Activated CD4-positive, alpha-beta memory T cell treated with anti-CD3 and anti-CD28 coated beads, Interleukin-2, amount 10 ng/mL, durations not matched to agents 7 days and 5 days (primary cell): ENCODE data around the gene PRELP. TPM values are rescaled to one million over a fixed set of nuclear protein-coding genes. Genes with fewer than 3 reads are reported as not detected.

Experiments used
- CTCF ChIA-PET: fragments of 350-600 bp; sonication (Branson Sonifier 250); formaldehyde crosslinking; loops from one replicate; lab custom pipeline; 2021; ENCODE audit warnings: antibody characterized with exemption, inconsistent platforms; lab: Charles Lee
- POLR2A ChIA-PET: fragments of 350-600 bp; sonication (Branson Sonifier 250); formaldehyde crosslinking; loops from one replicate; lab custom pipeline; 2021; ENCODE audit warnings: antibody characterized with exemption; lab: Charles Lee
- DNase-seq: peaks from one replicate; pipeline ENCODE4 v3.0.0-alpha.2; 2020
- H3K27ac Mint-ChIP-seq: one replicate; pipeline ENCODE4 v1.8.0; 2021; ENCODE audit warnings: mild to moderate bottlenecking, mixed read lengths
- H3K27me3 Mint-ChIP-seq: one replicate; pipeline ENCODE4 v1.8.0; 2021; ENCODE audit warnings: mixed read lengths
- H3K36me3 Mint-ChIP-seq: one replicate; pipeline ENCODE4 v1.8.0; 2021; ENCODE audit warnings: low read depth, mixed read lengths
- H3K4me1 Mint-ChIP-seq: one replicate; pipeline ENCODE4 v1.8.0; 2021; ENCODE audit warnings: mixed read lengths
- H3K4me3 Mint-ChIP-seq: one replicate; pipeline ENCODE4 v1.8.0; 2021; ENCODE audit warnings: mild to moderate bottlenecking, mixed read lengths
- H3K9me3 Mint-ChIP-seq: one replicate; pipeline ENCODE4 v1.8.0; 2021; ENCODE audit warnings: mixed read lengths
- total RNA-seq, 2 experiments: library from RNA; stranded (reverse); gene quantifications; one replicate each; pipeline ENCODE4 v1.2.3, GENCODE V29; 2021

The PRELP gene
- not detected for total RNA-seq

GRCh38 chr1:203475012-203475981, at the start of gene PRELP:
Gene PRELP, plus strand, starts transcription at chr1:203475806. Its CDS starts 7,379 bp downstream, at chr1:203483185.
- ChIA-PET POLR2A (no interaction called here), CTCF (interaction anchor here (0.5 to 4.7 kb wide), 2 partner anchors 13 to 422 kb away, joined by 4 to 24 read pairs; no protein-coding TSS in a partner anchor)
- no peaks in the 10 kb centered on the region for H3K9me3 Mint-ChIP-seq
- H3K27me3 Mint-ChIP-seq = peaks cover 47% of the 10 kb centered on the region
- no peaks in the 10 kb centered on the region for H3K36me3 Mint-ChIP-seq
- no peak within 1 kb of the TSS for H3K4me3 Mint-ChIP-seq
- DNase-seq = no peak
- peaks cover 8% of the 10 kb centered on the region for H3K4me1 Mint-ChIP-seq
- H3K27ac Mint-ChIP-seq = no peak within 1 kb of the TSS

- DNase-seq = no peak
- no peaks in the 10 kb centered on the region for H3K36me3 Mint-ChIP-seq
- CTCF ChIA-PET = no interaction called here
- H3K4me1 Mint-ChIP-seq = no peaks in the 10 kb centered on the region
- no peak overlapping the region for H3K27ac Mint-ChIP-seq
- peaks cover 48% of the 10 kb centered on the region for H3K27me3 Mint-ChIP-seq
- POLR2A ChIA-PET = no interaction called here
- H3K9me3 Mint-ChIP-seq = no peaks in the 10 kb centered on the region
- no peak overlapping the region for H3K4me3 Mint-ChIP-seq
Measured at GRCh38 chr1:203426366-203426765, 49.2 kb upstream of the PRELP start.

- POLR2A ChIA-PET = no interaction called here
- Mint-ChIP-seq H3K4me1 (no peaks in the 10 kb centered on the region), H3K9me3 (no peaks in the 10 kb centered on the region), H3K27me3 (peaks cover 48% of the 10 kb centered on the region), H3K36me3 (no peaks in the 10 kb centered on the region), H3K4me3 (no peak overlapping the region), H3K27ac (no peak overlapping the region)
- no peak for DNase-seq
- CTCF ChIA-PET = interaction anchor here (1.0 kb wide), 1 partner anchor 77 kb away, joined by 3 read pairs; no protein-coding TSS in a partner anchor
Measured at GRCh38 chr1:203426870-203427269, 48.7 kb upstream of the PRELP start.

- Mint-ChIP-seq H3K36me3 (no peaks in the 10 kb centered on the region), H3K4me1 (no peaks in the 10 kb centered on the region), H3K27me3 (peaks cover 50% of the 10 kb centered on the region), H3K27ac (no peak overlapping the region), H3K9me3 (no peaks in the 10 kb centered on the region), H3K4me3 (no peak overlapping the region)
- no peak for DNase-seq
- ChIA-PET CTCF (interaction anchor here (1.0 kb wide), 1 partner anchor 77 kb away, joined by 3 read pairs; no protein-coding TSS in a partner anchor), POLR2A (no interaction called here)
Measured at GRCh38 chr1:203427451-203427850, 48.2 kb upstream of the PRELP start.

GRCh38 chr1:203428981-203429599, 46.5 kb upstream of the PRELP start:
- no peak overlapping the region for H3K4me3 Mint-ChIP-seq
- no peaks in the 10 kb centered on the region for H3K4me1 Mint-ChIP-seq
- no peak for DNase-seq
- H3K36me3 Mint-ChIP-seq = no peaks in the 10 kb centered on the region
- H3K9me3 Mint-ChIP-seq = no peaks in the 10 kb centered on the region
- peaks cover 52% of the 10 kb centered on the region for H3K27me3 Mint-ChIP-seq
- POLR2A ChIA-PET = no interaction called here
- CTCF ChIA-PET = no interaction called here
- no peak overlapping the region for H3K27ac Mint-ChIP-seq

- ChIA-PET POLR2A (no interaction called here), CTCF (no interaction called here)
- DNase-seq = no peak
- Mint-ChIP-seq H3K27ac (no peak overlapping the region), H3K36me3 (no peaks in the 10 kb centered on the region), H3K4me3 (no peak overlapping the region), H3K27me3 (peaks cover 26% of the 10 kb centered on the region), H3K4me1 (no peaks in the 10 kb centered on the region), H3K9me3 (no peaks in the 10 kb centered on the region)
Measured at GRCh38 chr1:203435615-203436014, 40.0 kb upstream of the PRELP start.

- ChIA-PET POLR2A (no interaction called here), CTCF (no interaction called here)
- no peaks in the 10 kb centered on the region for H3K4me1 Mint-ChIP-seq
Measured at GRCh38 chr1:203437696-203438315, 37.8 kb upstream of the PRELP start.

GRCh38 chr1:203439131-203439730, 36.4 kb upstream of the PRELP start:
- Mint-ChIP-seq H3K9me3 (no peaks in the 10 kb centered on the region), H3K36me3 (no peaks in the 10 kb centered on the region), H3K27me3 (peaks cover 31% of the 10 kb centered on the region), H3K27ac (no peak overlapping the region), H3K4me1 (no peaks in the 10 kb centered on the region), H3K4me3 (no peak overlapping the region)
- ChIA-PET CTCF (interaction anchor here (0.6 kb wide), 1 partner anchor 99 kb away, joined by 3 read pairs; no protein-coding TSS in a partner anchor), POLR2A (no interaction called here)
- no peak for DNase-seq

More at GRCh38 chr1:203437696-203438315, 37.8 kb upstream of the PRELP start:
- no peaks in the 10 kb centered on the region for H3K9me3 Mint-ChIP-seq
- no peak for DNase-seq
- no peak overlapping the region for H3K27ac Mint-ChIP-seq
- peaks cover 26% of the 10 kb centered on the region for H3K27me3 Mint-ChIP-seq
- H3K4me3 Mint-ChIP-seq = no peak overlapping the region
- H3K36me3 Mint-ChIP-seq = no peaks in the 10 kb centered on the region

- Mint-ChIP-seq H3K36me3 (no peaks in the 10 kb centered on the region), H3K9me3 (no peaks in the 10 kb centered on the region), H3K4me1 (no peaks in the 10 kb centered on the region), H3K4me3 (no peak overlapping the region), H3K27me3 (peaks cover 34% of the 10 kb centered on the region), H3K27ac (no peak overlapping the region)
- DNase-seq = no peak
- ChIA-PET CTCF (no interaction called here), POLR2A (no interaction called here)
Measured at GRCh38 chr1:203440771-203441170, 34.8 kb upstream of the PRELP start.

GRCh38 chr1:203441766-203442165, 33.8 kb upstream of the PRELP start:
- Mint-ChIP-seq H3K27me3 (peaks cover 36% of the 10 kb centered on the region), H3K4me1 (no peaks in the 10 kb centered on the region), H3K4me3 (no peak overlapping the region), H3K9me3 (no peaks in the 10 kb centered on the region), H3K27ac (no peak overlapping the region), H3K36me3 (no peaks in the 10 kb centered on the region)
- ChIA-PET POLR2A (no interaction called here), CTCF (interaction anchor here (0.9 to 1.5 kb wide), 2 partner anchors 46 to 174 kb away, joined by 3 to 4 read pairs; no protein-coding TSS in a partner anchor)
- no peak for DNase-seq

- Mint-ChIP-seq H3K9me3 (no peaks in the 10 kb centered on the region), H3K36me3 (no peaks in the 10 kb centered on the region), H3K27ac (no peak overlapping the region), H3K4me3 (no peak overlapping the region), H3K27me3 (peaks cover 39% of the 10 kb centered on the region), H3K4me1 (no peaks in the 10 kb centered on the region)
- no peak for DNase-seq
- ChIA-PET CTCF (interaction anchor here (0.6 kb wide), 1 partner anchor 79 kb away, joined by 3 read pairs; no protein-coding TSS in a partner anchor), POLR2A (no interaction called here)
Measured at GRCh38 chr1:203442821-203443220, 32.8 kb upstream of the PRELP start.

GRCh38 chr1:203443296-203443695, 32.3 kb upstream of the PRELP start:
- Mint-ChIP-seq H3K4me1 (no peaks in the 10 kb centered on the region), H3K9me3 (no peaks in the 10 kb centered on the region), H3K27ac (no peak overlapping the region), H3K36me3 (no peaks in the 10 kb centered on the region), H3K4me3 (no peak overlapping the region), H3K27me3 (peaks cover 38% of the 10 kb centered on the region)
- ChIA-PET POLR2A (no interaction called here), CTCF (interaction anchor here (0.6 kb wide), 1 partner anchor 80 kb away, joined by 3 read pairs; no protein-coding TSS in a partner anchor)
- DNase-seq = no peak
